ENCODE measurements around the gene TUBGCP4. TPM values are rescaled to one million over a fixed set of nuclear protein-coding genes. Genes with fewer than 3 reads are reported as not detected.
"Not testable (repeated sequence)": the region's sequence is repeated elsewhere in the genome, so short reads cannot be mapped to it uniquely, and the experiment has no call there.

TUBGCP4 gene
- total RNA-seq, result 15.3 and 15.7 TPM in 2 replicates

- DNase-seq, result peak; percentile 81
These were observed at the start of gene TUBGCP4, which contains the start of gene ZSCAN29 for GRCh38 chr15:43370975-43371974. TUBGCP4 (plus strand) TSS chr15:43371101; CDS start chr15:43371355, 254 bp downstream. ZSCAN29 (minus strand) TSS chr15:43371043; CDS start chr15:43369913, 1,130 bp downstream.

- DNase-seq, result no peak
These were observed 45.7 kb upstream of the TUBGCP4 start for GRCh38 chr15:43325039-43325684.

GRCh38 chr15:43329217-43329959 lies 41.5 kb upstream of the TUBGCP4 start:
- DNase-seq, result no peak

- peak; percentile 95 for DNase-seq
These were observed 40.7 kb upstream of the TUBGCP4 start, which contains the start of gene LCMT2 for GRCh38 chr15:43329960-43330779. LCMT2 (minus strand) TSS chr15:43330573; CDS start chr15:43330489, 84 bp downstream.

GRCh38 chr15:43330780-43331087 lies 40.2 kb upstream of the TUBGCP4 start:
- DNase-seq, result no peak

GRCh38 chr15:43346305-43346704 lies 24.6 kb upstream of the TUBGCP4 start:
- peak; percentile 4 for DNase-seq

- DNase-seq, result no peak
These were observed 23.8 kb upstream of the TUBGCP4 start for GRCh38 chr15:43347114-43347513.

GRCh38 chr15:43352693-43353382 lies 18.1 kb upstream of the TUBGCP4 start:
- DNase-seq, result no peak

GRCh38 chr15:43360821-43361220 lies 10.1 kb upstream of the TUBGCP4 start:
- DNase-seq, result no peak

- no peak for DNase-seq
These were observed 9.5 kb upstream of the TUBGCP4 start for GRCh38 chr15:43361313-43361903.

- peak; percentile 41 for DNase-seq
These were observed 459 bp upstream of the TUBGCP4 start for GRCh38 chr15:43370310-43370974.

- DNase-seq, result peak; percentile 62
These were observed 5.3 kb downstream of the TUBGCP4 start for GRCh38 chr15:43376017-43376705.

GRCh38 chr15:43378601-43379000 lies 7.7 kb downstream of the TUBGCP4 start:
- DNase-seq, result no peak

GRCh38 chr15:43382310-43382709 lies 11.4 kb downstream of the TUBGCP4 start:
- DNase-seq, result no peak

- DNase-seq, result no peak
These were observed 12.2 kb downstream of the TUBGCP4 start for GRCh38 chr15:43383070-43383469.

- no peak for DNase-seq
These were observed 19.8 kb downstream of the TUBGCP4 start for GRCh38 chr15:43390723-43391122.

- not testable (repeated sequence) for DNase-seq
These were observed 22.7 kb downstream of the TUBGCP4 start for GRCh38 chr15:43393592-43393991.

GRCh38 chr15:43402255-43402654 lies 31.4 kb downstream of the TUBGCP4 start:
- no peak for DNase-seq

GRCh38 chr15:43403616-43404015 lies 32.7 kb downstream of the TUBGCP4 start:
- DNase-seq, result no peak

GRCh38 chr15:43404130-43404529 lies 33.2 kb downstream of the TUBGCP4 start:
- no peak for DNase-seq
